IMR-90 (cell line): Measurements from ENCODE around the gene LGMN. TPM values are rescaled to one million over a fixed set of nuclear protein-coding genes. Genes with fewer than 3 reads are reported as not detected.

Experiments
- ATAC-seq: fragments of 200-7000 bp; cut with Tn5 transposase; 2 replicates; pipeline ENCODE4 v1.9.1; 2020; ENCODE audit warnings: low read depth, mild to moderate bottlenecking, moderate library complexity
- BruUV-seq: library from RNA; stranded (reverse); fragments of 400-500 nt; replicated peaks from 2 replicates; lab custom pipeline; 2021; lab: Mats Ljungman, UMichigan
- CTCF ChIA-PET: fragments of 300-600 bp; formaldehyde crosslinking; extraction: SDS; loops from one replicate; lab custom pipeline; 2021; ENCODE audit warnings: antibody characterized with exemption; lab: Yijun Ruan, JAX
- POLR2A ChIA-PET: fragments of 300-600 bp; sonication (Branson Sonifier 250); formaldehyde crosslinking; loops from one replicate; lab custom pipeline; 2022; ENCODE audit warnings: antibody characterized with exemption; ENCODE audit not compliant: unreplicated experiment; lab: Charles Lee
- DNase-seq: peaks from one replicate; pipeline ENCODE4 v3.0.0; 2013
- H2AFZ ChIP-seq: replicated peaks from 2 replicates; pipeline ENCODE3; 2013; ENCODE audit warnings: low read length, mild to moderate bottlenecking; ENCODE audit not compliant: poor library complexity
- H2AK5ac ChIP-seq: 2 replicates; pipeline ENCODE4 v1.6.1; 2013; ENCODE audit warnings: low read depth, low read length, inconsistent platforms
- H2AK9ac ChIP-seq: replicated peaks from 2 replicates; pipeline ENCODE3; 2013; ENCODE audit warnings: mild to moderate bottlenecking, low read depth, low read length, moderate library complexity; ENCODE audit not compliant: poor library complexity
- H2BK120ac ChIP-seq: 2 replicates; pipeline ENCODE4 v1.6.1; 2013; ENCODE audit warnings: low read depth, low read length, inconsistent platforms
- H2BK15ac ChIP-seq: 3 replicates; pipeline ENCODE4 v1.6.1; 2013; ENCODE audit warnings: low read depth, low read length, inconsistent platforms
- H2BK20ac ChIP-seq: 2 replicates; pipeline ENCODE4 v1.6.1; 2013; ENCODE audit warnings: low read depth, mild to moderate bottlenecking, inconsistent platforms, low read length, moderate library complexity
- H2BK5ac ChIP-seq: 2 replicates; pipeline ENCODE4 v1.6.1; 2013; ENCODE audit warnings: mild to moderate bottlenecking, low read depth, low read length, inconsistent platforms; ENCODE audit not compliant: poor library complexity, severe bottlenecking
- H3K14ac ChIP-seq: replicated peaks from 2 replicates; pipeline ENCODE4 v1.6.1; 2013; ENCODE audit warnings: low read depth, low read length, inconsistent platforms
- H3K18ac ChIP-seq: 2 replicates; pipeline ENCODE4 v1.6.1; 2013; ENCODE audit warnings: low read depth, low read length, control low read depth
- H3K23ac ChIP-seq: 2 replicates; pipeline ENCODE4 v1.6.1; 2013; ENCODE audit warnings: low read depth, low read length, inconsistent platforms
- H3K27ac ChIP-seq: 2 replicates; pipeline ENCODE4 v1.5.1; 2013; ENCODE audit warnings: mild to moderate bottlenecking, control low read depth, low read length; ENCODE audit not compliant: insufficient read depth
- H3K27me3 ChIP-seq: 2 replicates; pipeline ENCODE4 v1.6.1; 2013; ENCODE audit warnings: low read length; ENCODE audit not compliant: control insufficient read depth, insufficient read depth
- H3K36me3 ChIP-seq: 2 replicates; pipeline ENCODE4 v1.6.1; 2013; ENCODE audit warnings: low read length, mixed read lengths; ENCODE audit not compliant: control insufficient read depth, insufficient read depth
- H3K4ac ChIP-seq: 2 replicates; pipeline ENCODE4 v1.6.1; 2013; ENCODE audit warnings: low read depth, low read length, inconsistent platforms
- H3K4me1 ChIP-seq: 2 replicates; pipeline ENCODE4 v1.6.1; 2013; ENCODE audit warnings: low read length, mixed read lengths; ENCODE audit not compliant: control insufficient read depth, insufficient read depth
- H3K4me2 ChIP-seq: 2 replicates; pipeline ENCODE4 v1.6.1; 2013; ENCODE audit warnings: low read depth, mild to moderate bottlenecking, control low read depth, low read length, moderate library complexity
- H3K4me3 ChIP-seq: 2 replicates; pipeline ENCODE4 v1.5.1; 2013; ENCODE audit warnings: low read depth, mild to moderate bottlenecking, control low read depth, low read length, moderate library complexity; ENCODE audit not compliant: insufficient read depth
- H3K56ac ChIP-seq: 2 replicates; pipeline ENCODE4 v1.6.1; 2013; ENCODE audit warnings: low read length, inconsistent platforms; ENCODE audit not compliant: insufficient read depth; ENCODE audit errors: extremely low read depth
- H3K79me1 ChIP-seq, 2 experiments: 2 replicates each; pipeline ENCODE4 v1.6.1; 2013; ENCODE audit warnings: low read length in 2 of 2, inconsistent platforms in 1 of 2, low read depth in 1 of 2
- H3K9ac ChIP-seq: 2 replicates; pipeline ENCODE4 v1.6.1; 2013; ENCODE audit warnings: low read depth, low read length, control low read depth
- H3K9me1 ChIP-seq: 2 replicates; pipeline ENCODE4 v1.6.1; 2013; ENCODE audit warnings: low read length, inconsistent platforms; ENCODE audit not compliant: insufficient read depth
- H3K9me3 ChIP-seq: 2 replicates; pipeline ENCODE4 v1.6.1; 2013; ENCODE audit warnings: low read length; ENCODE audit not compliant: control insufficient read depth, insufficient read depth
- H4K20me1 ChIP-seq: 2 replicates; pipeline ENCODE4 v1.6.1; 2013; ENCODE audit warnings: low read length, inconsistent platforms; ENCODE audit not compliant: insufficient read depth
- H4K5ac ChIP-seq: 2 replicates; pipeline ENCODE4 v1.6.1; 2013; ENCODE audit warnings: mild to moderate bottlenecking, low read depth, low read length, control low read depth
- H4K8ac ChIP-seq, 2 experiments: 2 replicates each; pipeline ENCODE4 v1.6.1; 2013; ENCODE audit warnings: low read depth in 2 of 2, low read length in 2 of 2, control low read depth in 1 of 2, inconsistent platforms in 1 of 2
- H4K91ac ChIP-seq: 2 replicates; pipeline ENCODE4 v1.6.1; 2013; ENCODE audit warnings: low read depth, low read length, inconsistent platforms; ENCODE audit not compliant: insufficient read depth
- BHLHE40 ChIP-seq: fragments of 150-350 bp; IDR thresholded peaks from 2 replicates; pipeline ENCODE4 v1.6.1; 2016; ENCODE audit warnings: mild to moderate bottlenecking, low read depth, low read length
- CEBPB ChIP-seq: IDR thresholded peaks from 2 replicates; pipeline ENCODE4 v1.6.1; 2012; ENCODE audit warnings: low read depth, low read length, improper control_type of control experiment
- CHD1 ChIP-seq: IDR thresholded peaks from 2 replicates; pipeline ENCODE4 v1.6.1; 2012; ENCODE audit warnings: low read depth, low read length, improper control_type of control experiment
- CTCF ChIP-seq: conservative IDR thresholded peaks from 2 replicates; pipeline ENCODE4 v1.5.1; 2012; ENCODE audit warnings: mild to moderate bottlenecking, low read depth, low read length, improper control_type of control experiment
- ELK1 ChIP-seq: fragments of 150-350 bp; IDR thresholded peaks from 2 replicates; pipeline ENCODE4 v1.6.1; 2016; ENCODE audit warnings: low read depth, mild to moderate bottlenecking, low read length, moderate library complexity, borderline replicate concordance
- FOS ChIP-seq: fragments of 150-350 bp; IDR thresholded peaks from 2 replicates; pipeline ENCODE4 v1.6.1; 2016; ENCODE audit warnings: low read depth, low read length
- MAFK ChIP-seq: IDR thresholded peaks from 2 replicates; pipeline ENCODE4 v1.6.1; 2012; ENCODE audit warnings: low read depth, low read length, improper control_type of control experiment
- MAZ ChIP-seq: IDR thresholded peaks from 2 replicates; pipeline ENCODE4 v1.6.1; 2012; ENCODE audit warnings: low read depth, mild to moderate bottlenecking, low read length, improper control_type of control experiment, moderate library complexity, borderline replicate concordance
- MXI1 ChIP-seq: IDR thresholded peaks from 2 replicates; pipeline ENCODE4 v1.6.1; 2012; ENCODE audit warnings: low read depth, mild to moderate bottlenecking, low read length, moderate library complexity, borderline replicate concordance
- NFE2L2 ChIP-seq: fragments of 150-350 bp; IDR thresholded peaks from 2 replicates; pipeline ENCODE4 v1.6.1; 2016; ENCODE audit warnings: low read depth, mild to moderate bottlenecking, low read length
- POLR2A ChIP-seq: IDR thresholded peaks from 2 replicates; pipeline ENCODE4 v1.6.1; 2012; ENCODE audit warnings: mild to moderate bottlenecking, low read depth, low read length
- RAD21 ChIP-seq: IDR thresholded peaks from 2 replicates; pipeline ENCODE4 v1.6.1; 2012; ENCODE audit warnings: low read length, improper control_type of control experiment
- RCOR1 ChIP-seq: IDR thresholded peaks from 2 replicates; pipeline ENCODE4 v1.6.1; 2012; ENCODE audit warnings: mild to moderate bottlenecking, low read length, improper control_type of control experiment; ENCODE audit not compliant: insufficient replicate concordance
- RFX5 ChIP-seq: IDR thresholded peaks from 2 replicates; pipeline ENCODE4 v1.8.0; 2012; ENCODE audit warnings: low read depth, mild to moderate bottlenecking, low read length, moderate library complexity
- SMC3 ChIP-seq: fragments of 150-350 bp; IDR thresholded peaks from 2 replicates; pipeline ENCODE4 v1.6.1; 2016; ENCODE audit warnings: low read depth, mild to moderate bottlenecking, antibody characterized with exemption, low read length, moderate library complexity
- USF2 ChIP-seq: fragments of 150-350 bp; IDR thresholded peaks from 2 replicates; pipeline ENCODE4 v1.6.1; 2017; ENCODE audit warnings: mild to moderate bottlenecking, antibody characterized with exemption, low read length, low read depth
- WGBS, 2 experiments: methylation state at CpG; one replicate each; pipeline versions ENCODE4 v1.1.5 to v1.1.7; 2013; ENCODE audit warnings: missing lambda C conversion rate in 2 of 2; ENCODE audit not compliant: insufficient read length in 1 of 2; ENCODE audit errors: extremely low coverage in 2 of 2; 5-methylcytosine and 5-hydroxymethylcytosine counted together
- dilution Hi-C: fragments of 300-500 bp; cut with HindIII; formaldehyde crosslinking; loops from one replicate; pipeline ENCODE4 v1.14.3; 2018; ENCODE audit warnings: low sequenced_read_pairs; ENCODE audit not compliant: unreplicated experiment
- in situ Hi-C: fragments of 300-500 bp; cut with MboI; formaldehyde crosslinking; loops from 3 replicates; pipeline ENCODE4 v1.14.3; 2019; ENCODE audit warnings: low sequenced_read_pairs, inconsistent platforms, mixed read lengths
- intact Hi-C: fragments of 100-400 bp; cut with micrococcal nuclease; formaldehyde crosslinking; loops from 2 replicates; pipeline ENCODE4 v1.10.0; 2022
- polyA plus RNA-seq, 3 experiments: library from polyadenylated mRNA; depleted of rRNA; stranded (reverse); fragments of >200 nt; gene quantifications; 2 replicates each; pipeline ENCODE4 v1.2.3, GENCODE V29; 2012; ENCODE audit warnings: low replicate concordance in 1 of 3
- total RNA-seq: library from RNA; depleted of rRNA; stranded (reverse); fragments of >200 nt; gene quantifications from 2 replicates; pipeline ENCODE4 v1.2.3, GENCODE V29; 2012

Gene LGMN
- total and polyA plus RNA-seq, 2 of the 4 experiments (the other 2 are of a cell fraction) = 19.2 to 39.3 TPM

- Histone ChIP-seq H2BK5ac (no peak overlapping the region), H3K79me1 (no peaks in the 10 kb centered on the region), H2BK120ac (no peak overlapping the region), H2AK9ac (no peak overlapping the region), H3K27me3 (peaks cover 11% of the 10 kb centered on the region), H3K4ac (no peak overlapping the region), H3K14ac (no peak overlapping the region), H3K4me1 (no peaks in the 10 kb centered on the region), H3K9me1 (no peaks in the 10 kb centered on the region), H3K9ac (no peak overlapping the region), H3K27ac (no peak overlapping the region), H3K4me3 (no peak overlapping the region), H4K5ac (no peak overlapping the region), H2AK5ac (no peak overlapping the region), H2AFZ (no peak overlapping the region), H4K20me1 (no peaks in the 10 kb centered on the region), H4K8ac (no peak overlapping the region), H3K36me3 (no peaks in the 10 kb centered on the region), H2BK20ac (no peak overlapping the region), H3K9me3 (no peaks in the 10 kb centered on the region), H2BK15ac (no peak overlapping the region), H3K56ac (no peak overlapping the region), H3K23ac (no peak overlapping the region), H4K91ac (no peak overlapping the region), H3K4me2 (no peak overlapping the region), H3K18ac (no peak overlapping the region)
- WGBS, 2 experiments = no CpG with 5 or more reads among the region's 8 CpGs
- no peak for ATAC-seq
- TF ChIP-seq CHD1 (no peak), RFX5 (no peak), CEBPB (no peak), ELK1 (no peak), POLR2A (no peak), MXI1 (no peak), NFE2L2 (no peak), MAFK (no peak), RCOR1 (no peak), CTCF (no peak), BHLHE40 (no peak), RAD21 (no peak), USF2 (no peak), FOS (no peak), SMC3 (no peak), MAZ (no peak)
- in situ Hi-C loops (no loop called here), dilution Hi-C loops (no loop called here), intact Hi-C loops (no loop called here)
- ChIA-PET CTCF (no interaction called here), POLR2A (no interaction called here)
- no TSS peak for BruUV-seq
- no peak for DNase-seq
These were observed 26.1 kb upstream of the LGMN start for GRCh38 chr14:92774572-92774971.
